Left kidney (tissue), 2 donors: ENCODE data around the gene ZSWIM9. TPM values are rescaled to one million over a fixed set of nuclear protein-coding genes. Genes with fewer than 3 reads are reported as not detected.
"Not testable (repeated sequence)": the region's sequence is repeated elsewhere in the genome, so short reads cannot be mapped to it uniquely, and the experiment has no call there.

ENCODE experiments used
- DNase-seq: peaks from one replicate; pipeline ENCODE4 v3.0.0-alpha.2; 2013
- polyA plus RNA-seq: library from polyadenylated mRNA; unstranded; fragments of 120-200 nt; gene quantifications from one replicate; pipeline ENCODE4 v1.2.1, GENCODE V29; 2013; ENCODE audit not compliant: insufficient read length

ZSWIM9 gene
- polyA plus RNA-seq, 1 donor, result 9.0 TPM

GRCh38 chr19:48213959-48214358, 43.5 kb downstream of the ZSWIM9 start:
- no peak for DNase-seq

- no peak for DNase-seq
Observed at GRCh38 chr19:48216933-48217332, 46.5 kb downstream of the ZSWIM9 start.

GRCh38 chr19:48218997-48219396, 48.5 kb downstream of the ZSWIM9 start:
- DNase-seq, result no peak

GRCh38 chr19:48220784-48221183, 50.3 kb downstream of the ZSWIM9 start:
- DNase-seq, result not testable (repeated sequence)

GRCh38 chr19:48221628-48222027, 51.1 kb downstream of the ZSWIM9 start:
- no peak for DNase-seq

- DNase-seq, result no peak
Observed at GRCh38 chr19:48230555-48231129, 60.2 kb downstream of the ZSWIM9 start.

- no peak for DNase-seq
Observed at GRCh38 chr19:48237057-48237456, 66.6 kb downstream of the ZSWIM9 start.

GRCh38 chr19:48239120-48239519, 68.6 kb downstream of the ZSWIM9 start:
- DNase-seq, result no peak

- no peak for DNase-seq
Observed at GRCh38 chr19:48239582-48240141, 69.2 kb downstream of the ZSWIM9 start.

GRCh38 chr19:48241771-48242170, 71.3 kb downstream of the ZSWIM9 start:
- not testable (repeated sequence) for DNase-seq

GRCh38 chr19:48244281-48244680, 73.8 kb downstream of the ZSWIM9 start:
- DNase-seq, result no peak

- no peak for DNase-seq
Observed at GRCh38 chr19:48246101-48246500, 75.6 kb downstream of the ZSWIM9 start.

- DNase-seq, result no peak
Observed at GRCh38 chr19:48247212-48247611, 76.7 kb downstream of the ZSWIM9 start.

Other genes starting within 250 kb of the ZSWIM9 start
- gene BSPH1, start 178.5 kb upstream of the ZSWIM9 start, polyA plus RNA-seq, result not detected
- gene ELSPBP1, start 176.0 kb upstream of the ZSWIM9 start, polyA plus RNA-seq, result 0.25 TPM
- not detected for gene CABP5, start 126.6 kb upstream of the ZSWIM9 start, polyA plus RNA-seq
- 6.8 TPM for gene PLA2G4C, start 59.9 kb upstream of the ZSWIM9 start, polyA plus RNA-seq
- gene LIG1, start 336 bp upstream of the ZSWIM9 start, polyA plus RNA-seq, result 81.3 TPM
- 74.3 TPM for gene CARD8, start 85.2 kb downstream of the ZSWIM9 start, polyA plus RNA-seq
- gene ZNF114, start 99.4 kb downstream of the ZSWIM9 start, polyA plus RNA-seq, result 7.7 TPM
- gene EMP3, start 154.9 kb downstream of the ZSWIM9 start, polyA plus RNA-seq, result 62.3 TPM
- 12.5 TPM for gene TMEM143, start 193.3 kb downstream of the ZSWIM9 start, polyA plus RNA-seq
- not detected for gene SYNGR4, start 193.7 kb downstream of the ZSWIM9 start, polyA plus RNA-seq
- 227 TPM for gene KDELR1, start 220.9 kb downstream of the ZSWIM9 start, polyA plus RNA-seq
- gene GRIN2D, start 223.0 kb downstream of the ZSWIM9 start, polyA plus RNA-seq, result 0.47 TPM